Measurements from ENCODE around the gene PRKCH.

DNA sequence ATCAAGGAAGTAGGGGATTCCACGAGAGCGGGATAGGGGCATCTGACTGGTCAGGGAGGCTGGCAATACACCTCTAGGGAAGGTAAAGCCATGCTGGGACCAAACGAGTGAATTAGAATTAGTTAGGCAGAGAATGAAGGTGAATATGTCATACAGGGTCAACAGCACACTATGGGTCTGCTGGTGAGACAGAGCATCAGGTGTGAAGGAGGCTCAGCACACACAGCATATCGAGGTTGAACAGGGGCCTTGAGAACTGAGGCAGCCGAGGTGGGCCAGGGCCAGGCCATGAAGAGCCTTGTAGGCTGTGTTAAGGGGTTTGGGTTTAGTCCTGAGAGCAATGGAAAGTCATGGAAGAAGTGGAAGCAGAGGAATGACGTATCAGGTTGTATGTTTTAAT lies 137.8 kb downstream of the PRKCH start:
- TF ChIP-seq CTCF (IDR thresholded peaks at IDR 0.05), result no peak
- TF ChIP-seq POLR2A (IDR thresholded peaks at IDR 0.05), result no peak

Data from breast epithelium (tissue), 3 donors.